Superior temporal gyrus (tissue), 1 donor: Measurements from ENCODE around the gene CARD19.
"Not testable (repeated sequence)": the region's sequence is repeated elsewhere in the genome, so short reads cannot be mapped to it uniquely, and the experiment has no call there.

Experiments
- DNase-seq: peaks from one replicate; pipeline ENCODE4 v3.0.0-alpha.2; 2016; ENCODE audit errors: extremely low spot score

Gene CARD19

DNA sequence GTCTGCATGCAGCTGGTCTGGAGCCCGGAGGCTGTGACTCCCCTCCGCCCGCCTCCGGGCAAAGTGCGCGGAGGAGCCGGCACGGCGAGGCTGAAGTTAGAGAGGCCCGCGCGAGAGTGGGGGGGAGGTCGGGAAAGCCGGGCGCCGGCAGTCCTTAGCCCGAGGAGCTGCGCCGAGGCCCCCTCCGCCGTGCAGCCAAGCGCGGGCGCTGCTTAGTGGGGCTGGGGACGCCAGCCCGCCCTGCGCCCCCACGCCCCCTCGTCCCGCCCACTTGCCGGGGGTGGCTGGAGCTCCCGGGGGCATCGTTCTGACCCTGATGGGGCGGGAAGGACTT, 37.6 kb downstream of the CARD19 start:
- DNase-seq = no peak

DNA sequence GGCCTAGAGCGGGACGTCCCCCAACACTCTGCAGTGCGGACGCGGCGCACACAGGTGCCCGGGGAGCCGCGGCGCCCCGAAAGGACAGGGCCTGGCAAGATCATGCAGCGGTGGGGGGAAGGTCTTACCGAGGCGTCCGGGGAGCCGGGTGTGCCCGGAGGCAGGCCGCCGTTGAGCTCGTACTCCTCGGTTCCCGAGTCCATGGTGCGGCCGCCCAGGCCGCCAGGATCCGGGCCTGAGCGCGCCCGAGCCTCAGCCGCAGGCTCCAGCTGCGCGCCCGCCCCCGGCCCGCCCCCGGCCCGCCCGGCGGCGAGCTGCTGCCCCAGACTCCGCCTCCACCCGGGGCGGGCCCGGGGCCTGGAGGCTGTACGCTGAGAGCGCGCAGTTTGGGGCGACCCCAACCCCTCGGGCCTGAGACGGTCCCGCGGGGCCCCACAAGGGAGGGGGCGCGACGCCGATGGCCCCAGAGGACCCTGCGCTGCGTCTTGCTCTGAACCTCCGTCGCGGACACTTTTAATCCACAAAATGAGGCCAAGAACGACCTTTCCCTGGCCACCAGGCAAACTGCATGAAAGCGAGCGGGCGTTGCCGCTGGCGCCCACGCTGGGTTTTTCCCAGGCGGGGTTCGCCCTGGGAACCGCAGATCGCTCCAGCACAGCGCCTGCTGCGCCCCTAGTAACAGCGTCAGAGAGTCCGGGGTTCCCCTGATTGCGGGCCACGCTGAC, 38.2 kb downstream of the CARD19 start, which contains the start of gene NINJ1:
NINJ1 (minus strand) TSS at position 237 of the 725 bp plus-strand sequence; CDS start at position 203, 34 bp downstream.
- DNase-seq = peak; percentile 58

DNA sequence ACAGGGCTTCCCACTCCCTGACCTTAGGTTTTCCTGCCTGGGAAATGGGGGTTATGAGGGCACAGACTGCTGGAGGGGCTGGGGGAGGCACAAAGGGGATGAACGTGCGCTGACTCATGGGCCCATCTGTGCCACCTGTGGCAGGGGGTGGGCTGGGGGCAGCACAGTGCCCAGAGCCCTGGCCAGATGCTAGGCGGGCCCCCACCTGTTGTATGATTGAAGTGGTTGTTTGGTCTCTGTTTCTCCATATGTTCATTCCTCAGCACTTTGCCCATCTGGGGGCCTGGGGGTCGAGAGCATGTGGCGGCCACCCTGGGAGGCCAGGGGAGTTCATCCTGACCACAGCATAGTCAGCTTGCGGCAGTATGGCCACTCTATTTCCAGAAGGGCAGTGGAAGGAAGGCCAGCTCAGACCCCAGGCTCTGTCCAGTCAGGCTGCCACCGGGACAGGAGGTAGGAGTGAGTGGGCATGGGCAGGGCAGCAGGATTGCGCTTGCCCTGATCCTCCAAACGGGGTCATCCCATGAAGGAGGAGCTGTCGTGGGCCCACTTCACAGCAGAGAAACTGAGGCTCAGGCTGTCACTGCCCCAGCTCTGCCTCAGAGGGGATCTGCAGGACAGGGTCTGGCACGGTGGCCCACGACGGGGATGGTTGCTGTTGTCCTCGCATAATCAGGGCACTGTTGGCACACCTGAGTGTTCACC, 38.9 kb downstream of the CARD19 start:
- DNase-seq = no peak

DNA sequence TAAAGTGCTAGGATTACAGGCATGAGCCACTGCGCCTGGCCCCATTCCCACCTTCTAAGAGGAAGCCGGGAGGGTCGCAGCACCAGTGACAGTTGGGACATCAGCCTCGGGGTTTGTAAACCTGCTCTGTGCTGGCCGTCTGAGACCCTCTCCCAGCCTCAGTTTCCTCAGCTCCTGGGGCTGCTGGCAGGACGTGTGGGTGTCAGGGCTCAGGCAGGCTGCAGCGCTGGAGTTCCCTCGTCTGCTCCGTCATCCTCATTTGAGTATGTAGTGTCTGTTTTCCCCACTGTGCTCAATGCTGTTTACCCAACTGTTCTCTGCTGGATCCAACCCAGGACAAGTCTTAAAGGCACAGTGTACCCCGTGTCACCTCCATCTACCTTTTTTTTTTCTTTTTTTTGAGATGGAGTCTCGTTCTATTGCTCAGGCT, 40.0 kb downstream of the CARD19 start:
- DNase-seq = peak; percentile 60

DNA sequence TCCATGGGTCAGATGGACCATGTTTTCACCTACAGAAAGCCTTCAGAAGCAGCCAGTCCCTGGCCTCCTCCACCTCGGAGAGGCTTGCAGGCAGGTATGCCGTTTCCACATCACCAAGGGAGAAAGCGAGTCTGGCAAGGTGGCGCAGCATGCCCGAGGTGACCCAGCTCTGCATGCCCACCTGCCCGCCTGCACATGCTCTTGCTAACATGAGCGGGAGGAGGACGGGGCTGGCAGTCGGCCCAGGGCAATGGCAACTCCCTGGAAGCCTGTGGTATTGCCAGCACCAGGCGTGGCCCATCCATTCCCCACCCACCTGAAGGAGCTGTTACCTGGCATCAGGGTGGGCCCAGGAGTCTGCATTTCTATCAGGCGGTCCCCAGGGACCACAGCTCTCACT, 41.3 kb downstream of the CARD19 start:
- no peak for DNase-seq

DNA sequence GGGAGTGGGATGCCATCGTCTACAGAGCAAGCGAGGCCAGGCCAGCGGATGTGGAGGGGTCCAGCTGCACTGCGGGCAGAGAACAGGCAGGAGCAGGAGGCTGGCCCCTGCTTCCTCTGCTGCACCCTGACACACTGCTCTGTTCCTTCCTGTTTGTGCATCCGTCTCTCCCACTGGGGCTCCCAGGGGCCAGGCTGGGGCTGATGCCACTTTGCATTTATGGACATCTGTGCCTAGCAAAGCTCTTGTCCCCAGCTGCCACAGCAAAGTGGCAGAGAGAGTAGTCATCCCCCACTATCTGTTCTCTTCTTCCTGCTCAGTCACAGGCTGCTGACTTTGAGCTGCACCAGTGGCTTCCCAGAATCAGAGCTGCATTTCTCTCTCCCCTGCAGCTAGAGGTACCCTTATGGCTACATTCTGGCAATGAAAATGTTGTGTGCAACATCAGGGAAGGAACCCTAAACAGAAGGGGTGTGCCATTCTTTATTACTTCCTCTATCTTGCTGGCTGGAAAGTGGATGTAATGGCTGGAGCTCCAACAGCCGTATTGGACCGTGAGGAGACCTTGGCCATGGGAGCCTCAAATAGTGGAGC, 42.3 kb downstream of the CARD19 start:
- no peak for DNase-seq

DNA sequence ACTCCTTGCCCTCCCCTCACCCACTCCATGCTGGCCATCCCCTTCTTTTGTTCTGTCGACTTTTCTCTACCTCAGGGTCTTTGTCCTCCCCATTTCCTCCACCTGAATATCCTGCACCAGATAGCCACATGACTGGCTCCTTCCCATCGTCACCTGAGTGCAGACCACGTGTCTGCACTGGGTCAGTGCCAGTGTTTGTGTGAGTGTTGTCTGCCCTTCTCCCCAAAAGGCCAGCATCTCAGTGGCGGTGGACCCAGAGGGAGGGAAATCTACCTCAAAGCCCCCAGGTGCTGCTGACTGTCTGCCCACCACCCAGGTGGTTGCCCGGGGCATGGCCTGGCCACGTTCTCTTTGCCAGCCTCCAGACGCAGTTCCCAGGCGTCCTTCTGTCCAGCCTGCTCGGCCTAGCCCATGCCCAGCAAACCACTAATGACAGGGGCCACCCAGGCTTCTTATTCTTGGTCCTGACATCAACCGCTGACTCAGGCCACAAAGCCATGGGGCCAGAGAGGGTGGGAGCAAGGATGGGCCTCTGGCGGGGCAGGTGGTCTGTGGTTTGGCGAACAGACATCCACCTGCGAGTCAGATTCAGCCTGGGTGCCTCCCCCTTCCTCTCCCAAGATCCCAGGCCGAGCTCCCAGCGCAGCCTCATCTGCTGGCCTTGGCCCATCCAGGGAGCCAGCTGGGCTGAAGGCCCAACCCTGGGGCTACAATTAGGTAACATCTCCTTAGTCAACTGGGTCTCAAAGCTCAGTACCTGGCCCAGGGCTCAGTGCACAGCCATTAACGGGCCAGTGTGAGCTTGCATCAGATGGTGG, 43.6 kb downstream of the CARD19 start:
- no peak for DNase-seq

DNA sequence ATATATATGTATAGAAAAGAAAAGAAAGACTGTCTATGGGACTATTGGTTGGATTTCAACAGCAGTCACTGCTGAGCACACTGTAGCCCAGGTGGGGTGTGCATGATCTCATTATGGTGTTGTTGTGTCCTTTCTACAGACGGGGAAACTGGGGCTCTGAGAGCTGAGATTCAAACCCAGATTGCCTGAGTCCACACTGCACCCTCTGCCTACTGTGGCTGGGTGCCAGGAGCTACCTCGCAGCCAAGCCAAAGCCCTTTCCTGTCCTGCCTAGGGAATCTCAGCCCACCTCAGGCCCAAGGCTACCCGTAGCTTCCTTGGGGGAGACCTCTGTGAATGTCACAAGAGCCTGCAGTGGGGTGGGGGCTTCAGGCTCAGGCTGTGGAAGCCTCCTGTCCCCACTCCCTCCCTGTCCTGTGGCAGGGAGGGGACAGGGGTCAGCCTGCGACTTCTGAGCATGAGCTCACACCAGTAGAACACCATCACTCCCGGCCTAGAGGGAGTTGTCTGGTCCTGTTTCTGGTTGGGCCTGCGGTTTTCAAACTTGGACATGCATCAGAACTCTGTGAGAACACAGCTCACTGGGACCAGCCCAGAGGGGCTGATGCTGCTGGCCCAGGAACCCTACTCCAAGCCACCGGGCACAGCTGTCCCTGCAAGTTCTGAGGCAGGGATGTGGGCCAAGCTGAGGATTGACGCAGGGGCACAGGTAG, 45.9 kb downstream of the CARD19 start:
- DNase-seq = no peak

DNA sequence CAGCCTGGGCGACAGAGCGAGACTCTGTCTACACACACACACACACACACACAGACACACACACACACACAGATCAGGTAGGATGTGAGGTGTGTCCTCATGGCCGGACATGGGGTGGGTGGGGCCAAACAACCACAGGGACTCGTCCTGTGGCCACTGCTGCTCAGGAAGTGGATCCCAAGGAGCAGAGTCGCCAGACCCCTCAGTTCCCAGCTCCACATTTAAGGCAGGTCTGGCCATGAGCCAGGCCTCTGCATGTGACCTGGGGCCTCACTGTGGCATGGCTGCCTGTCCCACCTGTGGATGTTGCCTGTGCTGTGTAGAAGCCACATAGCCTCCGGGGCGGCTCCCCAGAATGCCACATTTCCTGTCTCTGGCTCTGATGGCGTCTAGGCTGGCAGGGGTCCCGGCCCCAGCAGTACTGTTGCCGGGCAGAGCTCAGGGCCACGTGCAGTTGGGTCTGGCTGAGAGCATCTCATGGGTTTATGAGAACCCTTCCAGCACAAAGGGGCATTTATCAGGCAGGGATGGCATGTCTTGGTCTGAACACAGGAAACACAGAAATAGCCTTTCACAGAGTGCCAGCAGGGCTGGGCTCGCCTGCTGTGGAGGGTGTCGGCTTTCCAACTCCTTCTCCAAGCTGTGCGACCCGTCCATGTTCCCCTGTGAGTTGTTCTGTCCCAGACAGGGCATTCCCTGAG, 48.0 kb downstream of the CARD19 start:
- DNase-seq = peak; percentile 95

DNA sequence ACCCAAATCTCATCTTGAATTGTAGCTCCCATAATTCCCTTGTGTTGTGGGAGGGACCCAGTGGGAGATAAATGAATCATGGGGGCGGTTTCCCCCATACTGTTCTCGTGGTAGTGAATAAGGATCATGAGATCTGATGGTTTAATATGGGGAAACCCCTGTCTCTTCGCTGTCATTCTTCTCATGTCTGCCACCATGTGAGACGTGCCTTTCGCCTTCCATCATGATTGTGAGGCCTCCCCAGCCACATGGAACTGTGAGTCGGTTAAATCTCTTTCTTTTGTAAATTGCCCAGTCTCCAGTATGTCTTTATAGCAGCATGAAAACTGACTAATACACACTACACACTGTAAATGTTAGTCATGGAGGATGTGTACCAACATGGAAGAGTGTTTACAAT, 50.7 kb downstream of the CARD19 start:
- not testable (repeated sequence) for DNase-seq

DNA sequence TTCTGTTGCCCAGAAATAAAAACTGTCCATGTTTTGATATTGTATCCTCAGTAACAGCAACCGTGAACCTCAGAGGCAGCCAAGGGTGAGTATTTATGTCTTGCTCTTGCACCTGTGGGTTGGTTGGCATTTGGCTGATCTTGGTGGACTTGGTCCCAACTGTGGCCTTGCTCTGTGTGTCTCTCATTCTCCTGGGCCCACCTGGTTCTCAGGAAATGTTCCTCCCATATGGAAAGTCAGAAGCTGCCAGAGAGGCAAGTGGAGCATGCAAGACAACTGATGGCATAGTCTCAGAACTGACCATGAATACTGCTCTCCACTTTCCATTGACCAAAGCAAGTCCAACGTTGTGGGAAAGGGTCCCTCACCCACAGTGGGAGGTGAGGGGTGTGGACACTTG, 51.6 kb downstream of the CARD19 start:
- no peak for DNase-seq

DNA sequence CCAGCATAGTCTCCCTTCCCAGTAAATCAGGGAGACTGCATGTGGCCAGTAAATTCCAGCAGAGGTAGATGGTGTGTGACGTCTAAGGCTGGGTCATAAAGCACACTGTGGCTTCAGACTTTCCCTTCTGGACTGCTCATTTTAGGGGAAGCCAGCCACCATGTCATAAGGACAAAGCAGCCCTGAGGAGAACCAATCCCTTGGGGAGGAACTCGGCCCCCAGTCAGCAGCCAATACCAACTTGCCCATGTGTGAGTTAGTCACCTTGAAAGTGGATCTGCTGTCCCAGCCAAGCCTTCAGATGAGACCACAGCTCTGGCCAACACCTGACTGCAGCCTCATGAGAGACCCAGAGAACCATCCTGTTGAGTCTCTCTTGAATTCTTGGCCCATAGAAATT, 52.7 kb downstream of the CARD19 start:
- no peak for DNase-seq

DNA sequence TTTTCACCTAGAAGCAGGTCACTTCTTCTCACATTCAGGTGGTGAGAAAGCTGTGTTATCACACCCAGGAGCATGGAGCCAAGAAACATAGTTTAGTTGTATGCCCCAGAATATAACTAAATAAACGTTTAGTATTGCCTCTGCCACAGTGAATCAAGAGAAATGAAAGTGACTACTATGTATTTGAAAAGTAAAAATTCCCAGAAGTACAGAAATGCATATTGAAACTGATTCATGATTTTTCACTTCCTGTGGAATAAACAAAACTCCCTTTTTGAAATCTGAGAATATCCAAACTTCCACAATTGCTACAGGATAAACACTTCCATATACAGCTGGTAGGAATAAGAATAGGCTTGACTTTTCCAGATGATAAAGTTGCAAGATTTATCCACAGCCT, 53.3 kb downstream of the CARD19 start:
- no peak for DNase-seq

DNA sequence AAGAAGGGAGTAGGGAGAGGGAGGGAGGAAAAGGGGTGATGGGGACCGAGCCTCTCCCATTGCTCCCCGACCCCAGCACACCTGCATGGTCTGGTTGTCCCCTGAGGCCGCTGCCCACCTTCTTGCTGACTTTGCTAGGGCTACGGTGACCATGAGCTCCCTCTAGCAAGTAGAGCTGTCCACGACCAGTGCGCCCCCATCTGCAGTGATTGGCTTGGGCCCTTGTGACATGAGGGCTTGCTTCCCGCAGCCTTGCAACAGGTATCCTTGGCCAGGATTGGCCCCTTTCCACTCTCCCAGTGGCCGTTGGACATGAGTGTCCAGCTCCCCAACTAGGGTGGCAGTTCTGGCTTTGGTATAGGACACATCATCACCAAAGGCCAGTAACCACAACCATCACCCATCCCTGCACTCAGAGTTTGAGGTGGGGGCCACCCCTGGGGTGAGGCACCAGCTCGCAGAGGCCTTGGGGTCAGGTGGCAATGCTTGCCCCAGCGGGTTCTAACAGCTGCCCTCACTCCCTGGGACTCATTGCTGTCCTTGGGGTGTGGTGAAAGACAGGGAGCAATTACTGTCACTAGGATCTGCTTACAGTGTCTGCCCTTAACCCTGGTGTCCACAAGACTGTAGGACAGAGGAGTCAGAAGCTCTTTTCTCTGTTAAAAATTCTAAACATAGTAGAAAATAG, 55.2 kb downstream of the CARD19 start:
- no peak for DNase-seq

DNA sequence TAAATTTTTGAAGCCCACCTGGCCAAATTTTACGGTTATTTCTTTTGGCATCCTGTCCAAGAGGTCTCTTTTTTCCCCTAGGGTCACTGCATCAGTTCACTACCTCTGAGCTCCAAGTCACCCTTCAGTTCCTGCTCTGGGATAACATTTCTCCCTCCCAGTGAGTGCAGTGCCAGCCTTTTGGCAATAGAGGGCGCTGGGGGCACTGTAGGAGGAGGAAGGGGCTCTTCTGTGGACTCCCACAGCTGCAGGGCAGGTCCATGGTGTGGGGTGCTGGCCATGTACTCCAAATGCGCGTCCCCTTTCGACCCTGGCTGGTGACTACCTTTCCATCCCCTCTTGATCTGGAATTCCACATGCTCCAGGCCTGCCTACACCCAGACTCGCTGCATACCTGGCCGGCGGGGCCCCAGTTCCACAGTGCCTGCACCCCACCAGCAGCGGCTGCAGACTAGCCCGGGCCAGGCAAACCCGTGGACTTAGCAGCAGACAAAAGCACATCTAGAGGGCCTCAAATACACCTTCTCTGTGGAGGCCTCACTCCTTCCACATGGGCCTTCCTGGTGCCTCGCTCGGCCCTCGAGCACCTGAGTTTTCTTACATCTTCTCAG, 58.4 kb downstream of the CARD19 start:
- DNase-seq = peak; percentile 62

DNA sequence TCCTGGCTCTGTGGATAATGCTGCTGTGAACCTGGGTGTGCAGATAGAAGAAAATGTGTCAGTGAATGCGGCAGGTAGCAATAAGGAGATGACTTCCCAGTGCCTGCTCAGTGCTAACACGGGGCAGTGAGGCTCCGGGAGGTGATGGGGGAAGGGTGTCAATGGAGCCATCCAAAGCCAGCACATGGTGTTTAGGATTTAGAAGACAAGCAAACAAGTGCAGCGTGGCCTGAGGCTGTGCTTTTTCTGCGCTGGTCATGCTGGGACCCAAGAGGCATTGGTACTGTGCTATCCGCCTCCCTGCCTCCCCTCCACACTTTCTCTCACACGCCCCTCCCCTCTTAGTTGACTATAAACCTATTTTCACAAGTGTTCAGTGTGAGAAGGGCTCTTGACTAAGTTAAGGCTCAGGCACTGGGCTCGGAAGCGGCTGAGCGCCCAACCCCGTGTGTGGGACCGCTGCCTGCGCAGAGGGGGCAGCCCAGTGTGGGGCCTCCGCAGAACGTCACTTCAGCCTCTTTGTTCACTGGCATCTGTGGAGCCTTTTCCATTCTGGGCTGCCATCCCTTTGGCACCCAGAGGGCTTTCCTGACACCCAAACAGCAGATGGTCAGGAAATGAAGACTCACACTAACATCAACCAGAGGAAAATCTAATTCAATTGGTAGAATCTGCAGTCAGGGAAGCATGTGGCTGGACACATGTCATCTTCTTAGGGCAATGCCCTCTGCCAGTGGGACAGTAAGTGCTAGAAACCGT, 59.9 kb downstream of the CARD19 start:
- DNase-seq = peak; percentile 84

DNA sequence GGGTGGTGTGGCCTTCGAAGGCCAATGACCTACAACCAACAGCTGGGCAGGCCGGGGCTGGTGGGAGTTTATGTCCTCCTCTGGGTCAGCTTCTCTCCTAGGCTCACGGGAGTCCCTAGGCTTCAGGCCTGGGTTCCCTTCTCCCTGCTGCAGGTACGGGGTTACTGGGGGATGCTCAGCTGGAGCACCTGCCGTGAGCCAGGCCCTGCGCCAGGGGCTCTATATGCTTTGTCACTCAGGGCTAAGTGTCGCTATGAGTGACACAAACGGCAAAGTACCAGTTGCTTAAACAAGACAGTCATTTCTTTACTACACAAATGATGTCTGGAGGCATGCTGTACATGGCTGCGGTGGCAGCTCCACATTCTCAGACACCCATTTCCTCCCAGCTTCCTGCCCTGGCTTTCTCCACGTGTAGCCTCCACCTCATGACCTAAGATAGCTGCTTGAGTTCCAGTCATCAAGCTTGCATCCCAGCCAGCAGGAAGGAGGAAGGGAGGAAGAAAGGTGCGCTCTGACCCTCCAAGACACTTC, 60.5 kb downstream of the CARD19 start:
- DNase-seq = no peak

DNA sequence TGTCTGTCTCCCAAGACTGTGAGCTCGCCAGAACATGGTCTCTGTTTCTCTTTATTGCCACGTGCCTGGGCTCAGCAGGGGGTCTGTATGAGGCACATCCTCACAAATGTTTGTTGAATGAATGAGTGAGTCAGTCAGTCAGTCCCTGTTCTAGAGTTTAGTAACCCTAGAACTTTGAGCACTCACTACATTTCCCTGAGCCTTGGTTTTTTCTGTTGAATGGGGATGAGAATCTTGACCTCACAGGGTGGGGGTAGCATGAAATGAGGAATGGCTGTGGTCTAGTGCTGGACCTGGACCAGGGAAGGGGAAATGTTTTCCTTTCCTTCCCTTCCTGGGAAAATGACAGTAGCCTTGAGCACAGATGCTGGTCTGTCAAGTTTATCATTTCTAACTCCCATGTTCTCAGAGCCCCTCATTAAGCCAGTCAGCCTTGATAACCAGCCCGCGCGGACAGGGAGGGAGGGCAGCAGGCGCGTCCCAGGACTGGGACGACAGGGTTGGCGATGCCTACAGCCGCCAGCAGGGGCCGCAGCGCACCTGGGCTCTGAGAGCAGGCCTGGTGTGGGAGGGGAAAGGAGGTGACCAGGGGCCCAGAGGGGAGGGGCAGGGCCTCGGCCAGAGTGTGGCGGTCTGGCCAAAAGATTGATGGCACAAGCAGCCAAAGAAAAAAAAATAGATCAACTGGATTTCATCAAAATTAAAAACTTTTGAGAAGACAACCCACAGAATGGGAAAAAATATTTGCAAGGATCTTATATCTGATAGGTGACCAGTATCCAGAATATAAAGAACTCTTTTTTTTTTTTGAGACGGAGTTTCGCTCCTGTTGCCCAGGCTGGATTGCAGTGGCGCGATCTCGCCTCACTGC, 63.8 kb downstream of the CARD19 start:
- peak; percentile 84 for DNase-seq
